PC-9 (cell line): ENCODE measurements around the gene SYT2.
"Not testable (repeated sequence)": the region's sequence is repeated elsewhere in the genome, so short reads cannot be mapped to it uniquely, and the experiment has no call there.

Experiments
- EZH2 ChIP-seq: fragments of 200-600 bp; sonication (generic); IDR thresholded peaks from 2 replicates; pipeline ENCODE4 v1.8.0; 2017; ENCODE audit warnings: antibody characterized with exemption, low read depth
- TF ChIP-seq, protein P1 (sequence below): fragments of 200-600 bp; sonication (generic); conservative IDR thresholded peaks from 2 replicates; pipeline ENCODE4 v1.6.1; 2017; ENCODE audit warnings: mixed run types, antibody characterized with exemption, mild to moderate bottlenecking, moderate library complexity

DNA sequence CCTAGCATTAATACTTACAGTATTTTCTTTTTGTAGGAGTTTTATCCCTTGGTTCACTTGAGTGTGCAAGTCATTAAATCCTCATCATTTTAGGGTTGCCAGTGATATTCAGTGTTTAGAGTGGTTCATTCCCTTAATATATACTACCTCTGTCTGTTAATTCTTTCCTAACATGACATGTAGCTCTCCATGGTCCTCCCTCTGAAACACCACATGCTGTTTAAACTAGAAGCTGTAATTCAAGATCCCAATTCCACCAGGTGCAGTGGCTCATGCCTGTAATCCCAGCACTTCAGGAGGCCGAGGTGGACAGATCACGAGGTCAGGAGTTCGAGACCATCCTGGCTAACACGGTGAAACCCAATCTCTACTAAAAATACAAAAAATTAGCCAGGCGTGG lies 127.9 kb downstream of the SYT2 start:
- TF ChIP-seq, protein P1, sequence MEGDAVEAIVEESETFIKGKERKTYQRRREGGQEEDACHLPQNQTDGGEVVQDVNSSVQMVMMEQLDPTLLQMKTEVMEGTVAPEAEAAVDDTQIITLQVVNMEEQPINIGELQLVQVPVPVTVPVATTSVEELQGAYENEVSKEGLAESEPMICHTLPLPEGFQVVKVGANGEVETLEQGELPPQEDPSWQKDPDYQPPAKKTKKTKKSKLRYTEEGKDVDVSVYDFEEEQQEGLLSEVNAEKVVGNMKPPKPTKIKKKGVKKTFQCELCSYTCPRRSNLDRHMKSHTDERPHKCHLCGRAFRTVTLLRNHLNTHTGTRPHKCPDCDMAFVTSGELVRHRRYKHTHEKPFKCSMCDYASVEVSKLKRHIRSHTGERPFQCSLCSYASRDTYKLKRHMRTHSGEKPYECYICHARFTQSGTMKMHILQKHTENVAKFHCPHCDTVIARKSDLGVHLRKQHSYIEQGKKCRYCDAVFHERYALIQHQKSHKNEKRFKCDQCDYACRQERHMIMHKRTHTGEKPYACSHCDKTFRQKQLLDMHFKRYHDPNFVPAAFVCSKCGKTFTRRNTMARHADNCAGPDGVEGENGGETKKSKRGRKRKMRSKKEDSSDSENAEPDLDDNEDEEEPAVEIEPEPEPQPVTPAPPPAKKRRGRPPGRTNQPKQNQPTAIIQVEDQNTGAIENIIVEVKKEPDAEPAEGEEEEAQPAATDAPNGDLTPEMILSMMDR = not testable (repeated sequence)
- not testable (repeated sequence) for TF ChIP-seq EZH2
